Measurements from ENCODE around the gene RPS3. TPM values are rescaled to one million over a fixed set of nuclear protein-coding genes. Genes with fewer than 3 reads are reported as not detected.

RPS3 gene
- total and polyA plus RNA-seq, 2 of the 13 experiments (the other 11 are each of a cell fraction or from before 2014, with no cell fraction given) = 2,143 to 3,616 TPM

DNA sequence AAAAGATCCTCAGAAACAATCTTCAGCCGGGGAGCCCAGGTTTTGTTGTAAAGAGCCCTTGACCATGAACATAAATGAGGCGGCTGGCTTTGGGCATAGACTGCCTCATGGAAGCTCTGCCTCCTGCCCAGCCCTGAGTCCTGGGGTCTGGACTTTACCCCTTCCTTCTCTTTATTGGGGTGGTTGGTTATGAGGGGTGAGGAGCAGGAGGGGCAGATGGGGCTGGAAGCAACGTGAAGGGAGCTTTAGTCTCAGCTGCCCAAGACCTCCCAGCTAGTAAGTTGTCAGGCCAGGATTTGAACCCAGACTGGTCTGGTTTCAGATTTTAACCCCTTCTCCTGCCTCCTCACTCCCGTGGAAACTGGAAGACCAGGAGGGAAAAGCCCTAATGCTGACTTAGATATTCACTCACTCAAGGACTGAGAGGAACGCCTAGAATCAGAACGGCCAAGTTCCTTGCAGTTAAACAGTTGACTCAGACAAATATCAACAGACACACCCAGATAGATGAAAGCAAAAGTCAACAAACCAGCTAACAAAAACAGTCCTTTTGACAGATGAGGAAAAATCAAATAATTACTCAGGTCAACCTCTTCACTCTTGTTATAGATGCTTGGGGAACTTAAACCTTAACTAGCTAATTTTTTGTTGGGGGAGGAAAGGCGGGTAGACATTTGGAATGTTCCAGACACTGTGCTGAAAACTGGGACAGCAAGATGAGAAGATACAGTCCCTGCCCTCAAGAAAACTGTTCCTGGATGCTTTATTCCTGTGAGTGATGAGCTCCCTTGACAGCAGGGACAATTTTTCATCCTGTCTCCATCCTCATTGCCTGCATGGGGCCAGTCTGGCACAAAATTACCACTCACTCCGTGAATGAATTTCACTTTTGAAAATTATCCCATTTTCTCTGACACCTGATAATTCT, 27.1 kb upstream of the RPS3 start (continued):
- TF ChIP-seq, protein P1, sequence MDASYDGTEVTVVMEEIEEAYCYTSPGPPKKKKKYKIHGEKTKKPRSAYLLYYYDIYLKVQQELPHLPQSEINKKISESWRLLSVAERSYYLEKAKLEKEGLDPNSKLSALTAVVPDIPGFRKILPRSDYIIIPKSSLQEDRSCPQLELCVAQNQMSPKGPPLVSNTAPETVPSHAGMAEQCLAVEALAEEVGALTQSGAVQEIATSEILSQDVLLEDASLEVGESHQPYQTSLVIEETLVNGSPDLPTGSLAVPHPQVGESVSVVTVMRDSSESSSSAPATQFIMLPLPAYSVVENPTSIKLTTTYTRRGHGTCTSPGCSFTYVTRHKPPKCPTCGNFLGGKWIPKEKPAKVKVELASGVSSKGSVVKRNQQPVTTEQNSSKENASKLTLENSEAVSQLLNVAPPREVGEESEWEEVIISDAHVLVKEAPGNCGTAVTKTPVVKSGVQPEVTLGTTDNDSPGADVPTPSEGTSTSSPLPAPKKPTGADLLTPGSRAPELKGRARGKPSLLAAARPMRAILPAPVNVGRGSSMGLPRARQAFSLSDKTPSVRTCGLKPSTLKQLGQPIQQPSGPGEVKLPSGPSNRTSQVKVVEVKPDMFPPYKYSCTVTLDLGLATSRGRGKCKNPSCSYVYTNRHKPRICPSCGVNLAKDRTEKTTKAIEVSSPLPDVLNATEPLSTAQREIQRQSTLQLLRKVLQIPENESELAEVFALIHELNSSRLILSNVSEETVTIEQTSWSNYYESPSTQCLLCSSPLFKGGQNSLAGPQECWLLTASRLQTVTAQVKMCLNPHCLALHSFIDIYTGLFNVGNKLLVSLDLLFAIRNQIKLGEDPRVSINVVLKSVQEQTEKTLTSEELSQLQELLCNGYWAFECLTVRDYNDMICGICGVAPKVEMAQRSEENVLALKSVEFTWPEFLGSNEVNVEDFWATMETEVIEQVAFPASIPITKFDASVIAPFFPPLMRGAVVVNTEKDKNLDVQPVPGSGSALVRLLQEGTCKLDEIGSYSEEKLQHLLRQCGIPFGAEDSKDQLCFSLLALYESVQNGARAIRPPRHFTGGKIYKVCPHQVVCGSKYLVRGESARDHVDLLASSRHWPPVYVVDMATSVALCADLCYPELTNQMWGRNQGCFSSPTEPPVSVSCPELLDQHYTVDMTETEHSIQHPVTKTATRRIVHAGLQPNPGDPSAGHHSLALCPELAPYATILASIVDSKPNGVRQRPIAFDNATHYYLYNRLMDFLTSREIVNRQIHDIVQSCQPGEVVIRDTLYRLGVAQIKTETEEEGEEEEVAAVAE (CRISPR knock-in tag; IDR thresholded peaks at IDR 0.05; ENCODE audit: borderline replicate concordance) = no peak
- TF ChIP-seq SIN3B (IDR thresholded peaks at IDR 0.05; ENCODE audit: low read length) (no peak), ZNF383 (CRISPR knock-in tag; IDR thresholded peaks at IDR 0.05; ENCODE audit: borderline replicate concordance) (no peak), SNRNP70 (IDR thresholded peaks at IDR 0.05; ENCODE audit: low read depth, low read length) (no peak), ZNF280D (CRISPR knock-in tag; IDR thresholded peaks at IDR 0.05) (peak; percentile 35; the same call in 1 of the 2 replicates), CEBPB (IDR thresholded peaks at IDR 0.05; ENCODE audit: borderline replicate concordance, low read depth, low read length) (no peak), MBD4 (IDR thresholded peaks at IDR 0.05; ENCODE audit: borderline replicate concordance, low read length) (no peak; the same call in 1 of the 2 replicates), BHLHE40 (IDR thresholded peaks at IDR 0.05; ENCODE audit: low read length) (no peak), ZC3H13 (CRISPR knock-in tag; IDR thresholded peaks at IDR 0.05) (no peak), FOXK1 (CRISPR knock-in tag; IDR thresholded peaks at IDR 0.05; ENCODE audit: borderline replicate concordance, low read depth) (peak; percentile 71; the same call in 1 of the 2 replicates), CHD4 (IDR thresholded peaks at IDR 0.05; ENCODE audit: borderline replicate concordance, low read length) (no peak), ETV6 (CRISPR knock-in tag; conservative IDR thresholded peaks at IDR 0.05) (no peak), BRCA1 (CRISPR knock-in tag; IDR thresholded peaks at IDR 0.05) (no peak), ZMYM2 (CRISPR knock-in tag; IDR thresholded peaks at IDR 0.05) (no peak), MBNL3 (CRISPR knock-in tag; conservative IDR thresholded peaks at IDR 0.05) (no peak), POLR2A (IDR thresholded peaks at IDR 0.05; ENCODE audit: insufficient read depth in 1 of 2, low read depth in 2 of 2, low read length in 2 of 2) (no peak), ZNF333 (CRISPR knock-in tag; IDR thresholded peaks at IDR 0.05; ENCODE audit: borderline replicate concordance) (no peak), ZNF547 (CRISPR knock-in tag; IDR thresholded peaks at IDR 0.05) (no peak), ZNF557 (CRISPR knock-in tag; IDR thresholded peaks at IDR 0.05) (no peak)
- TF ChIP-seq, protein P2, sequence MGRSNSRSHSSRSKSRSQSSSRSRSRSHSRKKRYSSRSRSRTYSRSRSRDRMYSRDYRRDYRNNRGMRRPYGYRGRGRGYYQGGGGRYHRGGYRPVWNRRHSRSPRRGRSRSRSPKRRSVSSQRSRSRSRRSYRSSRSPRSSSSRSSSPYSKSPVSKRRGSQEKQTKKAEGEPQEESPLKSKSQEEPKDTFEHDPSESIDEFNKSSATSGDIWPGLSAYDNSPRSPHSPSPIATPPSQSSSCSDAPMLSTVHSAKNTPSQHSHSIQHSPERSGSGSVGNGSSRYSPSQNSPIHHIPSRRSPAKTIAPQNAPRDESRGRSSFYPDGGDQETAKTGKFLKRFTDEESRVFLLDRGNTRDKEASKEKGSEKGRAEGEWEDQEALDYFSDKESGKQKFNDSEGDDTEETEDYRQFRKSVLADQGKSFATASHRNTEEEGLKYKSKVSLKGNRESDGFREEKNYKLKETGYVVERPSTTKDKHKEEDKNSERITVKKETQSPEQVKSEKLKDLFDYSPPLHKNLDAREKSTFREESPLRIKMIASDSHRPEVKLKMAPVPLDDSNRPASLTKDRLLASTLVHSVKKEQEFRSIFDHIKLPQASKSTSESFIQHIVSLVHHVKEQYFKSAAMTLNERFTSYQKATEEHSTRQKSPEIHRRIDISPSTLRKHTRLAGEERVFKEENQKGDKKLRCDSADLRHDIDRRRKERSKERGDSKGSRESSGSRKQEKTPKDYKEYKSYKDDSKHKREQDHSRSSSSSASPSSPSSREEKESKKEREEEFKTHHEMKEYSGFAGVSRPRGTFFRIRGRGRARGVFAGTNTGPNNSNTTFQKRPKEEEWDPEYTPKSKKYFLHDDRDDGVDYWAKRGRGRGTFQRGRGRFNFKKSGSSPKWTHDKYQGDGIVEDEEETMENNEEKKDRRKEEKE (IDR thresholded peaks at IDR 0.05) = no peak

All from HepG2 (cell line).